Stimulated activated CD4-positive, alpha-beta T cell treated with anti-CD3 and anti-CD28 coated beads, Interleukin-12 subunit alpha, Interleukin-12 subunit beta, amount 100 ng/mL, for 48 hours (primary cell): ENCODE measurements around the gene COX6B1.
"Not testable (repeated sequence)": the region's sequence is repeated elsewhere in the genome, so short reads cannot be mapped to it uniquely, and the experiment has no call there.

Source experiments
- DNase-seq, 3 donors: peaks; one replicate each; pipeline ENCODE4 v3.0.0-alpha.2; 2020; ENCODE audit warnings: low read depth in 2 of 3, low spot score in 1 of 3

COX6B1 gene

DNA sequence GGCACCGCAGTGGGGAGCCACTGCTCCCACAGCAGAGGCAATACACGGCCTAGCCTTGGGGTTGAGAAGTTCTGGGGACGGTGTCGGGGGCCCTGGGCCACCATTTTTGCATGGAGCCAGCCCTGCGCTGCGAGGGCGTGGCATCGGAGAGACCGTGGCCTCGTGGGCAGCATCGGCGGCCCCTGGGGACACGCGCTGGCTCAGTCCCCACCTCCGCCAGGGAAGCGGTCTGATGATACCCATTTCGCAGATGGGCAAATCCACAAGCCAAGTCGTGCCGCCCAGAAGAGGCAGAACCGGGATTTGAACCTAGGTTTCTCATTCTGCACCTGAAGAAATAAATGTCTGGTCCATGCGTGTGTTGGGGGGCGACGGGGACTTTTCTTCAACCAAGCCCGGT, 17.0 kb downstream of the COX6B1 start:
- no peak for DNase-seq

DNA sequence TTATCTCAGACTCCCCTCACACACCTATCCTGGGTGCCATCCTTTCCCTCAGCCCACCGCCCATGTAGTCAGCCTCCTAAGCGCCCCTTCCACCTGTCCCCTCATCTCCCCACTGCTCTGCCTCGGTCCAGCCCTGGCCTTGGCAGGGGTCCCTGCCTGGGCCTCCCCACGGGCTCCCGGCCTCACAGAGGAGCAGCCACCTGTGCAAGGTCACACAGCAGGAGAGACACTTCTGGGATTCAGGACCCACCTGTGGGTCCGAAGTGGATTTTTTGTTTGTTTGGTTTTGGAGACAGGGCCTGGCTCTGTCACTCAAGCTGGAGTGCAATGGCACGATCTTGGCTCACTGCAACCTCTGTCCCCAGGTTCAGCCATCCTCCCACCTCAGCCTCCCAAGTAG, 17.5 kb downstream of the COX6B1 start:
- no peak for DNase-seq

DNA sequence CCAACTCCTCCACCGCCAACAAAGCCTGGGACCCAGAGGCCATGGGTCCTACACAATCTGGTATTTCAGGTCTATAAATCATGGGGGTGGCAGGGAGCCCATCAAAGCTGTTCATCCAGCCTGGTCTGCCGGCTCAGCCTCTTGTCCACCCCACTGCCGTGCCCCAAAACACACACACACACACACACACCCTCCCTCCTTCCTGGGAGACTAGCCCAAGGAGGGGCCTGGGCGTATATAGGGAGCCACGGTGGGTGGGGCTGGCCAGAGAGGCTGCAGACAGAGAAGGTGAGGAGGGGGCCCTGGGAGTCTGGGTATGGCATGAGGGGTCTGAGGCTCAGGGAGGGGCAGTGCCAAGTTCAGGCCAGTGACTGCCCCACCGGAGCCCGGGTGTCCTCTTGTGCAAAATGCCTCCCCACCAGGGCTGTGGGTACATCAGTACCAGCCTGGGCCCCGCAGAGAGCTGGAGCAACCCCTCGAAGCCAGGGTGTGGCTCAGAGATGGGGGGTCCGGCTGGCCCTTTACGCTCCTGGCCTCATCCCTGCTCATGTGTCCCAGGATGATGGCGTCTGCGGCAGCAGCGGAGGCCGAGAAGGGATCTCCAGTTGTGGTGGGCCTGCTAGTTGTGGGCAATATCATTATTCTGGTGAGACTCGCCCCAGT, 18.3 kb downstream of the COX6B1 start, which contains the start of gene UPK1A:
TSS of gene UPK1A (plus strand) at position 267 of the 663 bp plus-strand sequence. CDS start at position 563, 296 bp downstream.
- no peak for DNase-seq

DNA sequence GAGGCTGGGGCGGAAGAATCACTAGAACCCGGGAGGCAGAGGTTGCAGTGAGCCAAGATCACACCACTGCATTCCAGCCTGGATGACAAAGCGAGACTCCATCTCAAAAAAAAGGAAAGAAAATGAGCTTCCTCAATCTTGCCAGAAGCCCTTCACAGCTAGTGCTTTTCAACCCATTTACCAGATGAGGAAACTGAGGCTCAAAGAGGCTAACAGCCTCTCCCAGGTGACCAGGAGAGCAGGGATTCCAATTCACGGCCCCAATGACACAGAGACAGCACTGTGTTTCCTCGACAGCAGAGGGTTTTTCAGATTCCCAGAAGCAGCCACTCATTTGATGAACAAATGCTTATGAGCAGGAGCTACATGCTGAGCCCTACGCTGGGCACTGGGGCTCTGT, 21.4 kb downstream of the COX6B1 start:
- DNase-seq: no peak

DNA sequence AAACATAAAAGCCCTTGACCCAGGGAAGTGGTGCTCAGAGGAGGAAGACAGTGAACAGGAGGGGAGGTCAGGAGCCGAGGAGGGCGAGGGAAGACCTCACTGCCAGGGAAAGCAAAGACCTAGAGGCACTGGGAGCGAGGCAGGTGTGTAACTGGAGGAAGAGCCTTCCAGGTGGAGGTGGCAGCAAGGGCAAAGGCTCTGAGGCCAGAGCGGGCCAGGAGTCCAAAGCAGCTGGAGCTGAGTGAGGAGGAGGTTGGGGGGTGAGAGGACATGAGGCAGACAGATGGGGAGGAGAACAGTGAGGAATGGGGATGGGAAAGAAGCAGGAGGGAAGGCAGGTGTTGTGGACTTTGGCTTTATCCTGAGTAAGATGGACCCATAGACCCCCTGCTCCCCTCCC, 21.9 kb downstream of the COX6B1 start:
- no peak for DNase-seq

DNA sequence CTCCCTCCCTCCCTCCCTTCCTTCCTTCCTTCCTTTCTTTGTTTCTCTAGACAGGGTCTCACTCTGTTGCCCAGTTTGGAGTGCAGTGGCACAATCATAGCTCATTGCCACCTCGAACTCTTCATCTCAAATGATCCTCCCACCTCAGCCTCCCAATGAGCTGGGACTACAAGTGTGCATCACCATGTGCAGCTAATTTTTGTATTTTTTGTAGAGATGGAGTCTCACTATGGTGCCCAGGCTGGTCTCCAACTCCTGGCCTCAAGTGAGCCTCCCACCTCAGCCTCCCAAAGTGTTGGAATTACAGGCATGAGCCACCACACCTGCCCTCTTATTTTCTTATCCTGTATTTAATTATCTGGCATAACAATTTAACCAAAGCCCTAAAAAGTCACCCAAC, 22.6 kb downstream of the COX6B1 start:
- DNase-seq: no peak

DNA sequence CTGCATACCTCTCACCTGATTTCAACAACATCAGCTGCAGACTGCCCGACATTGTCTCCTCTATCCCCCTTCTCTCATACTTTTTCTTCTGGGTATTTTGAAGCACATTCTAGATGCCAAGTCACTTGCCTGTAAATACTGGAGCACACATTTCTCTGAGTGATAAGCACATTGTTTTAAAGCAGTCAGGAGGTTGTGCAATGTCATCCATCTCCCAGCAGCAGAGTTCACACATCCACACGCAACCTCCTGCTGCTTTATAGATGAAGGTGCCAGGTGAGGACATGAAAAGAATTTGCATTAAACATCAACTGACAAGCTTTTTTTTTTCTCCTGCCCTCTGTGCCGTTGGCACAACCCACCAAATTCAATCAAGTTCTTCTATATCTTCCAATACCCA, 23.7 kb downstream of the COX6B1 start:
- DNase-seq: no peak

DNA sequence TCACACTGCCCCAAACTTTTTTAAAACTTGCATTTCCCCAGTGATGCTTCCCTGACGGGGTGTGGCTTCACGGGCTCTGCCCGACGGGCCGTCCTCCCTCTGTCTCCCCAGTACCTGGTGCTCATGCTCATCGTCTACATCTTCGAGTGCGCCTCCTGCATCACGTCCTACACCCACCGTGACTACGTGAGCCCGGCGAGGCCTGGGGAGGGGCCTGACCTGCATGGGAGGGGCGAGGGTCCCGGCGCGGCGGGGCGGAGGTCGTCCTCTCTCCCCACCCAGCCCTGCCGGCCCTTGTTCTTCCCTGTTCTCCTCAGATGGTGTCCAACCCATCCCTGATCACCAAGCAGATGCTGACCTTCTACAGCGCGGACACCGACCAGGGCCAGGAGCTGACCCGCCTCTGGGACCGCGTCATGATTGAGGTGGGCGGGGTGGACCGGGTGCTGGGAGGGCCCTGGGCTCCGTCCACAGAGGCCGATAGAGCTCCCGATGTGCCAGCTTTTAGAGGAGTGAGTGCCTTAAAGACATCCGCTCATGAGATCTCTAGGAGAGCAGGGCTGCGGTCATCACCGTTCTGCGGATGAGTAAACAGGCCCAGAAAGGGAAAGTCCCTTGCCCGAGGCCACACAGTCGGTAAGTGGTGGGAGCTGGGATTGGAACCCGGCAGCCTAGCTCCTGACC, 25.1 kb downstream of the COX6B1 start:
- peak; percentile 41 to 55 (median 47) for DNase-seq

DNA sequence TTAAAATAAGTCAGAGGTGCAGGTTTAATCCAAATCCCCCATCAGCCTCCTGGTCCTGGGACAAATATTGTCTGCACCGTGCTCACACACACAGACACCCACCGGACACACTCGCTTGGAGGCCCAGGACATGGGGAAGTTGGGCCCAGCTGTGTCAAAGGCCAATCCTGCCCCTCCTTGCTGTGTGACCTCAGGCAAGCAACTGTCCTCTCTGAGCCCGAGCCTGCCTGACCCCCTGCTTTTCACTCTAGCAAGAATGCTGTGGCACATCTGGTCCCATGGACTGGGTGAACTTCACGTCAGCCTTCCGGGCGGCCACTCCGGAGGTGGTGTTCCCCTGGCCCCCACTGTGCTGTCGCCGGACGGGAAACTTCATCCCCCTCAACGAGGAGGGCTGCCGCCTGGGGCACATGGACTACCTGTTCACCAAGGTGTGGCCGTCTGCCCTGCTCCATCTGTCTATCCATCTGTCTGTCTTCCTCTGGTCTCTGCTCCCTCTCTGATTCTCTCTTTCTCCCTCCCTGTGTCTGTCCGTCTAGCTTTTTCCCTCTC, 27.5 kb downstream of the COX6B1 start:
- no peak for DNase-seq

DNA sequence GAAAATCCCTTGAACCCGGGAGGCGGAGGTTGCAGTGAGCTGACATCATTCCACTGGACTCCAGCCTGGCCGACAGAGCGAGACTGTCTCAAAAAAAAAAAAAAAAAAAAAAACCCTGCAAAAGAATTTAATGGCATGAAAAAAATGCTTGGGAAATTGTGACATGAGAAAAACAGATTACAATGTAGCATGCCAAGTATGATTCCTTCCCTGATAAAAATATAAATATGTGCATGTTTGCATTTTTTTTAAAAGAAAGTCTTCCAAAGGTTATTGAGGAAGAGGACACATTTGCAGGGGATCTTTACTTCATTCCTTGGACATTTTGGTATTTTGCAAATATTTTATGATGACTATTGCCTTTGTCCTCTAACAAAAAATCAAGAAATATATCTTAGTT, 41.7 kb downstream of the COX6B1 start:
- no peak for DNase-seq

DNA sequence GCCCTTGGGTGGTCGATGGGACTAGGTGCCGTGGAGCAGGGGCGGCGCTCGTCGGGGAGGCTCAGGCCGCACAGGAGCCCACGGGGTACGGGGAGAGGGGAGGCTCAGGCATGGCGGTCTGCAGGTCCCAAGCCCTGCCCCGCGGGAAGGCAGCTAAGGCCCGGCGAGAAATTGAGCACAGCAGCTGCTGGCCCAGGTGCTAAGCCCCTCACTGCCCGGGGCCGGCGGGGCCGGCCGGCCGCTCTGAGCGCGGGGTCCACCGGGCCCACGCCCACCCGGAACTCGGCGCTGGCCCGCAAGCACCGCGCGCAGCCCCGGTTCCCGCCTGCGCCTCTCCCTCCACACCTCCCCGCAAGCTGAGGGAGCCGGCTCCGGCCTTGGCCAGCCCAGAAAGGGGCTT, 43.0 kb downstream of the COX6B1 start:
- DNase-seq: not testable (repeated sequence)

DNA sequence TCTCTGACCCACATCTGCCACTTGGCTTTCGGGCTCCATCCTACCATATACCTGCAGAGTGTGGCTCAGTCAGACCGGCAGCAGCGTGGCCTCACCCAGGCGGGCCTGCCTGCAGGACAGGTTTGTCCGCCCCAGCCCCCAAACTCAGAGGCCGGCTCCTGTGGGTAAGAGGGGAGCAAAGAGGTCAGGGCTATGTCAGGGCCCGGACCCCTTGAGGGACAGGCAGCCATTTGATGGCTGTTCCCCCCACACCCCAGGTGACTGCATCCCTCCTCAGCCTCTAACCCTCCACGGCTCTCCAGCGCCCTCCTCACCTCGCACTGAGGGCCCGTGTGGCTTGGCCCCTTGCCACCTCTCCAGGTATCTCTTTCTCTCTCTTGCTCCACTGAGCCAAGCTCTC, 43.9 kb downstream of the COX6B1 start:
- no peak for DNase-seq

DNA sequence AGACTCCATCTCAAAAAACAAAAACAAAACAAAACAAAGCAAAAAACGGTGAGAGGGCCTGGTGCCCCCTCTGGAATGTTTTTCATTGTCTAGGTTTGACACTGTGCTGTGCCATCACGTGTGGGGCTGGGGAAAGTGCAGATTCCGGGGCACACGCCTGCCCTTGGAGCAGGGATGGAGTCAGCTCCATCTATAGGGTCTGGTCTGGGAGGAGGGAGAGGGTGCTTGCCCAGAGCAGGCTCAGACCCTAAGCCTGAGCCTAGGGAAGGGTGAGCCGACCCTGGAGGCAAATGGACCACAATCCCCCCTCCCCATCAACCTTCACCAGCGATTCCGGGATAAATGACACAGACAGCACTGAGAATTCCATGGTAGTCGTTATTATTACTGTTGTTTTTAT, 45.3 kb downstream of the COX6B1 start:
- DNase-seq: no peak

DNA sequence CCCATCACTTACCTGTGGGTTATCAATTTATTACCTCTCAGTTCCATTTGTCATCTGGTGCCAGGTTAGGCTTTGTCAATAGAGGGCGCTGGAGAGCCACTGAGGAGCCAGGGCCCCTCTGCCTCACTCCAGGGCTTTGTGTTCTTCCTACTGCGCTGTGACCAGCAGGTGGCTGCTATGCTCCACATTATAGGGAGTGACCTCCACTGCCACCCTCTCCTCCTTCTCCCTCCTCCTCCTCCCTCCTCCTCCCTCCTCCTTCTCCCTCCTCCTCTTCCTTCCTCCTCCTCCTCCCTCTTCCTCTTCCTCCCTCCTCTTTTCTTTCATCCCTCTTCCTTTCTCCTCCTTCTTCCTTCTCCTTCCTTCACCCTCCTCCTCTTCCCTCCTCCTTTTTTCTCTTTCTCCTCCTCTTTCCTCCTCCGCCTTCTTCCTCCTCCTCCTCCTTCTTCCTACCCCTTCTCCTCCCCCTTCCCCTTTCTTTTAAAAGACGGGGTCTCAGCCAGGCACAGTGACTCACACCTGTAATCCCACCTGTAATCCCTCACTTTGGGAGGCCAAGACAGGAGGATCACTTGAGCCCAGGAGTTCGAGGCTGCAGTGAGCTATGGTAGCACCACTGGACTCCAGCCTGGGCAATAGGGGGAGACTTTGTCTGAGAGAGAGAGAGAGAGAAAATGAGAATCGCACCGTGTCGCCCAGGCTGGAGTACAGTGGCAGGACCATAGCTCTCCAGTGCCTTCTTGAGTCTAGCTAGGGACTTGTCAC, 45.9 kb downstream of the COX6B1 start:
- DNase-seq: peak; percentile 86 to 97 (median 86)

DNA sequence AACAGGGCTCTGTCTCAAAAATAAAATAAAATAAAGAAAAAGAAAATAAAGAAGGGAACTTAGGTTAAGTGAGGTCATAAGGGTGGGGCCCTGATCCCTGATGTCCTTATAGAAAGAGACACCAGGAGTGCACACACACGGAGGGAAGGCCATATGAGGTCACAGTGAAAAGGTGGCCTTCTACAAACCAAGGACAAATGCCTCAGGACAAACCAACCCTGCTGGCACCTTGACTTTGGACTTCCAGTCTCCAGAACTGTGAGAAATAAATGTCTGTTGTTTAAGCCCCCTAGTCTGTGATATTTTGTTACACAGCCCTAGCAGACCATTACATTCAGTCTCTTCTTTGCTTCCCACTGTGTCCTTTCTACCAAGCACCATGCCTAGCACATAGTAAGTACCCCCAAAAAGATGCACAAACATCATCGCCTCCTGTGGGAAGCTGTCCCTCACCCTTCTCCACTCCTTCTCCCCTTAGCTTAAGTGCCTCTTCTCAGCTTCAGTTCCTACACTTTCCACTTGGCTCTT, 47.8 kb downstream of the COX6B1 start:
- DNase-seq: no peak

DNA sequence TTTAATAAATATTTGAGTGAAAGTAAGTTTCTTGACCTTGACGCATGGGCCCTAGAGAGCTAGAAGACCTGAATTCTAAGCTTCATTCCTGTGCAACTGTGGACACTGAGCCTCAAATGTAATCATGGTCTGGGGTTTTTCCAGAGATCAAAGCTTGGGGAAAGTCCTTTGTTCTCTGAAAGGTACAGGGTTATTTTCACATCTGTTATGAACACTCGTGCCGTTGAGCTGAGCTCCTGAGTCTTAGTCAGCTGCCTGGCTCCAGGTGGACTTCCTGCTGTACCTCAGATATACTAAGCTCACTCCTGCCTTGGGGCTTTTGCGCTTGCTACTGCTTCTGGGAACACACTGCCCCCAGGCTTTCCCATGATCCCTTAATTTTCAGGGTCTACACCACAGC, 48.7 kb downstream of the COX6B1 start:
- no peak for DNase-seq

DNA sequence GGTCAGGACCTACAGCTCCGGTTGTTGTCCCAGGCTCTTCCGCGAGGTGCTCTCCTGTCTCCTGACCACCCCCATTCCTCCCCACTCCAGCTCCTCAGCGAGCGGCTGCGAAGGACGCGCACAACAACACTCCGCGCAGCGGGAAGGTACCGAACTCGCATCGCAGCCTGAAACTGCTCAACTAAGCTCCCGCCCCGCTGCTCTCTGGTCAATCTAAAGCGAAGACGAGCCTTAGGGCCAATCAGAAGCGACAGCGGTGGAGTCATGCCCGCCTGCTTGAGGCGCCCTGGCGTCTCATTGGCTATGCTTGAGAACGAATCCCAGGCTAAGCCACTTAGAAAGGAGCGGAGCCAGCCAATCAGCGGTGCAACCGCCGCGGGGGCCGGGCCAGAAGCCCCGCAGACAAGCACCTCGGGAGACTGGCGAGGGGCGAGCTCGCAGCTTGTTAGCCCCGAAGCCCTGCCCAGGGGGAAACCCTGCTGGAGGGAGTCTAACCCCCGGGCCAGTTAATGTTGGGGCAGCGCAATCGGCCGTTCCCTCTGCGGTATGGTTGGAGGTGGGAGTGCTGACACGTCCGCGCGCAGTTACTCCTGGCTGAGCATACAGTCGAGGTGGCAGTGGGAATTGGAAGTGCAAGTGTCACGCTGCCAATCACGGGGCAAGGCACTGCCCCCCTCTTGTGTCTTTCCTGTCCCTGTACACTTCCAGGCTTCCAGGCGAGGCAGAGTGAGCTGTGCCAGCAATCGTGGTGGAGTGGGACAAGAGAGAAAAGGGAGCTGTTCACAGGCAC, 54.3 kb downstream of the COX6B1 start:
- DNase-seq: peak; percentile 89 to 94 (median 89)

DNA sequence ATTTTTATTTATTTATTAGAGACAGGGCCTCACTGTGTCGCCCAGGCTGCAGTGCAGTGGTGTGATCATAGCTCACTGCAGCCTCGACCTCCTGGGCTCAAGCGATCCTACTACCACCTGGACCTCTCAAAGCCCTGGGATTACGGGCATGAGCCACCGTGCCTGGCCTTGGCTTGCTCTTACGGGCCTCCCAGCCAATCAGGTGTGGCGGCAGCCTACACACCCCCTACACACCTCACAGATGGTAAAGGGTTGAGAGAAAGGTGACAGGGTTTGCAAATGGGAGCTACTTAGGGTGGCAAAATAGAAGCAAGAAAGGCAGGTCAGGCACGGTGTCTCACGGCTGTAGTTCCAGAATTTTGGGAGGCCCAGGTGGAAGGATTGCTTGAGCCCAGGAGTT, 55.2 kb downstream of the COX6B1 start:
- no peak for DNase-seq

DNA sequence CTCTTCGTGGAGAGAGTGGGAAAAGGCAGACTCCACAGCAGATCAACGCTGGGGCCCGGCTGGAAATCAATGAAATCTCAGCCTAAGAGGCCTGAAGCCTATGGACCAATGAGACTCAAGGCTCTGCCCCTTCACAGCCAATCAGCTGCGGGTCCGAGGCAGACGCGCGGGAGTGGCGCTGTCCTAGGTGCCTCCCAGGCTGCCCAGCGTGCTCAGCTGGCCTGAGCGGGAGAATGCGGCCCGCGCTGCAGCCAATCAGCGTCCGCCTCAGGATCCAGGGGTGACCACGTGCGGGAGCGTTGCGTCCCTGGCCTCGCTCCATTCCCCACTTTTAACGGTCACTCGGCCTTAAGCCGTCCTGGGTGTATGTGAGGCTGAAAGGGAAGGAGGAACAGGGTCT, 56.1 kb downstream of the COX6B1 start, which contains the start of gene ZBTB32:
TSS of gene ZBTB32 (plus strand) at position 341 of the 400 bp plus-strand sequence. CDS start 10,069 bp downstream, outside the sequence.
- no peak for DNase-seq
